NCI-H526 (cell line): ENCODE data around the gene KIF1B.
A peak's percentile ranks its signal among the peaks of the same experiment; 100 is the strongest.

Source experiments
- DNase-seq, 2 experiments: peaks; one replicate each; lab custom pipeline; 2025; lab: John Stamatoyannopoulos, UW

The KIF1B gene

DNA sequence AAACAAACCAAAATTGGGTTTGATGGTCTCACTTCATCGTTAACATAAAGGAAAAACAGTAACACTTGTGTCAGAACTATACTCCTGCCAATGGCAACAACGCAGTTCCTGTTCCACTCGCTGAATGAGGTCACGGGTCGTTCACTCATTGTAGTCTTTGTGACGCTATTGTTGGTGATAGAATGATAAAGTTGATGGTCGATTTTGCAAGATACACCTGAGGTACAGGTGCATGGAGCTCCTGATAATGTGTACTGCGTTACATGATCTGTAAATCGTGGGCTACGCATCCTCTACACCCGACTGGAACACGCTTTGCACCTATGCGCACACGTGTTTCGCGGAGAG lies 219.5 kb downstream of the KIF1B start:
- DNase-seq: no peak

DNA sequence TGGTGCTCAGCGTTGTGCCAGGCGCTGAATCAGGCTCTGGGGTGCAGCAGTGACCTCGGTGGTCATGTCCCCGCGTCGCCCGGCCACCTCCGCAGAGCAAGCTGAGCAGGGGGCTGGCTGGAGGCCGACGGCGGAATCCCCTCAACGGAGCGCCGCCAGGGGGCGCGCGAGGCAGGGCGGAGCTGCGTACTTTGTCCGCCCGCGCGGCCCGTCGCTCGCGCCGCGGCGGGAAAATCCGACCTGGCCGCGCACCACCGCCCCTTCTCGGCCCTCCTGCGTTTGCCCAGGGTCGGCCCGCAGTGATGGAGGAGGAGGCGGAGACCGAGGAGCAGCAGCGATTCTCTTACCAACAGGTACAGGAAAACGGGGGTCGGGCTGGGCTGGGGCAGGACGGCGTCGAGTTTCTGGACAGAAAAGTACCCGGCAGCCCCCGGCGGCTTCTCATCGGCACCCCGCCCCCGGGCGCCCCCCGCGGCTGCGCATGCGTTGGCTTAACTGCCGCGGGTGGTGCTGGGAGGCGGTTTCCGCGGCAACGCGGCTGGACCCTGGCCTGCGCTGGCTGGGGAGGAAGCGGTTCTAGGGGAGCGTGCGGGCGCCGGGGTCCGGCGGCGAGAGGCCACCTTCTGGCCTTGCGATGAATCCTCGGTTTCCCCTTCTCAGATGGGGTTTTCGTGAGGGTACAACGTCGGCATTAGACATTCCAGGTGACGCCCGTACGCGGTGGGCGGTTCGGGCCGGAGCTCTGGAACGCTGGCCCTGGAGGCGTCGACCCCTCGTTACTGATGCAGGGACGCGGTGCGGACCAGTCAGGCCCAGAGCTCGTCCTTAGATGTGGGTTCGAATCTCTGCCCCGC lies 220.1 kb downstream of the KIF1B start, which contains the start of gene CENPS:
Gene CENPS (plus strand): TSS at position 218 of the 854 bp plus-strand sequence. CDS start 85 bp downstream, at position 303.
- peak; percentile 25 to 81 for DNase-seq
